ENCODE measurements around the gene FCHO1. TPM values are rescaled to one million over a fixed set of nuclear protein-coding genes. Genes with fewer than 3 reads are reported as not detected.

Gene FCHO1
- total RNA-seq, 4 donors from 2014 or later: 2.3 to 41.3 (median 5.3) TPM

DNA sequence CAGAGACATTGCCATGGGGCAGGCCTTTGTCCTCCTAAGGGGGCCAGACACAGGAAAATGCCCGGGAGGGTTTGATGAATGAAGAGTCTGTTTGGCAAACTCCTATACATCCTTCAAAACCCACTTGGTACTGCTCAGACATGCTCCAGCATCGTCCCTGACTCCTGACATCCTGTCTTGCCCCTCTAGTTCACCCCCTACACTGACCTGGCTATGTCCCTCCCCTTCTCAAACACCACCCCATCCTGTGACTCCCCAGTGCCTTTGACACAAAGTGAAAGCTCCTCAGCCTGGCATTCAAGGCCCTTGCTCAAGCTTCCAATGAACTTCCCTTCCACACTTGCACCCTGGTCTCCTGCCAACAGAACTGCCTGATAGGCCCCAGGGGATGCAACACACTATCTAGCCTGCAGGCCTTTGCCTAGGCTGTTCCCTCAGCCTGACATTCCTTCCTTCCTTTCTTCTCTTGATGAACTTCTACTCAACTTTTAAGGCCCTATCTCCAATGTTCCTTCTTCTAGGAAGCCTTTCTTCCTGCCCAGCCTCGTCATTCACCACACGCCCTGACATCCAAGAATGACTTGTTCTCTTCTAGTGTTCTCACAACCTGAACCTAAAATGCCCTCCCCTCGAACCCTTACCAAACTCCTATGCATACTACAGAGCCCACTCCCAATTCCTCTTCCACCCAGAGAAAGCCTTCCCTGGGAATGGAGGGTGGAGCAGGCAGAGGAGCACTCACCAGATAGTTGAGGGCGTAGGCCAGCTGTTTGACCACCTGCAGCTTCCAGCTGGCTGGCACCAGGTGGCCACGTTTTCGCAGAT is 84.1 kb downstream of the FCHO1 start:
- peaks cover 0 to 7% (median 0%) of the 10 kb centered on the region in 4 donors for H3K4me1 ChIP-seq
- TF ChIP-seq, protein P1, sequence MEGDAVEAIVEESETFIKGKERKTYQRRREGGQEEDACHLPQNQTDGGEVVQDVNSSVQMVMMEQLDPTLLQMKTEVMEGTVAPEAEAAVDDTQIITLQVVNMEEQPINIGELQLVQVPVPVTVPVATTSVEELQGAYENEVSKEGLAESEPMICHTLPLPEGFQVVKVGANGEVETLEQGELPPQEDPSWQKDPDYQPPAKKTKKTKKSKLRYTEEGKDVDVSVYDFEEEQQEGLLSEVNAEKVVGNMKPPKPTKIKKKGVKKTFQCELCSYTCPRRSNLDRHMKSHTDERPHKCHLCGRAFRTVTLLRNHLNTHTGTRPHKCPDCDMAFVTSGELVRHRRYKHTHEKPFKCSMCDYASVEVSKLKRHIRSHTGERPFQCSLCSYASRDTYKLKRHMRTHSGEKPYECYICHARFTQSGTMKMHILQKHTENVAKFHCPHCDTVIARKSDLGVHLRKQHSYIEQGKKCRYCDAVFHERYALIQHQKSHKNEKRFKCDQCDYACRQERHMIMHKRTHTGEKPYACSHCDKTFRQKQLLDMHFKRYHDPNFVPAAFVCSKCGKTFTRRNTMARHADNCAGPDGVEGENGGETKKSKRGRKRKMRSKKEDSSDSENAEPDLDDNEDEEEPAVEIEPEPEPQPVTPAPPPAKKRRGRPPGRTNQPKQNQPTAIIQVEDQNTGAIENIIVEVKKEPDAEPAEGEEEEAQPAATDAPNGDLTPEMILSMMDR (IDR thresholded peaks at IDR 0.05): no peak
- TF ChIP-seq POLR2A (IDR thresholded peaks at IDR 0.05): no peak
- no peak for DNase-seq
- H3K4me3 ChIP-seq: no peak overlapping the region
- H3K27ac ChIP-seq: no peak overlapping the region
- H3K9me3 ChIP-seq: no peaks in the 10 kb centered on the region
- H3K36me3 ChIP-seq: peaks cover 0 to 5% (median 0%) of the 10 kb centered on the region in 3 donors
- no peaks in the 10 kb centered on the region for H3K27me3 ChIP-seq

DNA sequence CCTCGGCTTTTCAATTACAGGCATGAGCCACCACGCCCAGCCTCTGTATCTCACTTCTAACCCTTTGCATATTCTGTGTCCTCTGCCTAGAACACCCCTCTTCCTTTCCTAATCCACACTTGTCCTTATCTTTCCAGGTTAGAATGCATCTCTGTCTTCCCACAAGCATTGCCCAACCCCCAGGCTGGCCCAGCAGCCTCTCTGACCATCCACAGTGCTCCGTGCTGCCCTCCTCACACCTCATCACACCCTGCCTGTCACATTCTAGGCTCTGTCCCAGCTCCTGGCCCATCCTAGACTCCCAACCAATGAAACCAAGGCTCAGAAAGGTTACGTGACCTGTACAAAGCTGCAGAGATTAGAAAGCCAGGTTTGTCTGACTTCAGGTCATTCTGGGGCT is 85.3 kb downstream of the FCHO1 start:
- H3K4me1 ChIP-seq: peaks cover 0 to 3% (median 0%) of the 10 kb centered on the region in 4 donors
- H3K9me3 ChIP-seq: no peaks in the 10 kb centered on the region
- no peak overlapping the region for H3K27ac ChIP-seq
- H3K36me3 ChIP-seq: peaks cover 0 to 5% (median 0%) of the 10 kb centered on the region in 3 donors
- H3K4me3 ChIP-seq: no peak overlapping the region
- H3K27me3 ChIP-seq: no peaks in the 10 kb centered on the region
- no peak for DNase-seq
- TF ChIP-seq, protein P1 (IDR thresholded peaks at IDR 0.05): no peak

DNA sequence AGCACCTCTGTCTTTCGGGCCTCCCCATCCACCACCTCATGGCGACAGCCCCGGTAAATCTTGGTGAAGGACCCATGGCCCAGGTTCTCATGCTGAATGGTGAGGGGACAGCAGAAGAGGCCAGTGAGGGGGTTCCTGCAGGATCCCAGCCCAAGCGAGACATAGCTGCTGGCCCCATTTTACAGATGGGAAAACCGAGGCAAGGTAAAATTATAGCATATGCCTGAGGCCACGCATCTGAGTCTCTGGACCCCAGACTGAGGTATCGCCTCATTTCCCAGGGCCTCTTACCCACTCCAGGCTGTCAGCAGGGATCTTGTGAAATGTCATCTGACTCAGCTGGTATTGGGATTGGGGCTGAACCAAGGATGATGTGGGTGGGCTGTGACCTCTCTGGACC is 86.7 kb downstream of the FCHO1 start:
- Histone ChIP-seq H3K27me3 (no peaks in the 10 kb centered on the region), H3K4me3 (no peak overlapping the region), H3K36me3 (peaks cover 0 to 5% (median 0%) of the 10 kb centered on the region in 3 donors), H3K27ac (no peak overlapping the region), H3K9me3 (no peaks in the 10 kb centered on the region), H3K4me1 (peaks cover 0 to 13% (median 0%) of the 10 kb centered on the region in 4 donors)
- no peak for DNase-seq
- TF ChIP-seq POLR2A (IDR thresholded peaks at IDR 0.05): no peak
- TF ChIP-seq, protein P1 (IDR thresholded peaks at IDR 0.05): no peak

Other genes starting within 250 kb of the FCHO1 start
- gene PGLS, start 239.8 kb upstream of the FCHO1 start, total RNA-seq: 100 to 1,000 TPM in 2 of 4 donors, 10 to 100 TPM in 2; 79.2 to 117 (median 104) TPM
- 10 to 100 TPM; 24.7 to 79.2 (median 48.9) TPM for gene COLGALT1, start 195.8 kb upstream of the FCHO1 start, total RNA-seq
- gene UNC13A, start 63.1 kb upstream of the FCHO1 start, total RNA-seq: under 1 TPM; 0.38 to 0.83 (median 0.62) TPM
- 10 to 100 TPM; 23.9 to 71.8 (median 48.7) TPM for gene MAP1S, start 32.0 kb upstream of the FCHO1 start, total RNA-seq
- 100 to 1,000 TPM in 3 of 4 donors, 10 to 100 TPM in 1; 13.2 to 154 (median 127) TPM for gene B3GNT3, start 43.7 kb downstream of the FCHO1 start, total RNA-seq
- not detected for gene INSL3, start 70.0 kb downstream of the FCHO1 start, total RNA-seq
- gene JAK3, start 96.5 kb downstream of the FCHO1 start, total RNA-seq: 10 to 100 TPM in 1 of 4 donors, 1 to 10 TPM in 3; 4.0 to 32.2 (median 5.4) TPM
- gene RPL18A, start 108.4 kb downstream of the FCHO1 start, total RNA-seq: 100 to 1,000 TPM; 456 to 824 (median 599) TPM
- not detected for gene SLC5A5, start 120.5 kb downstream of the FCHO1 start, total RNA-seq
- gene CCDC124, start 181.5 kb downstream of the FCHO1 start, total RNA-seq: 10 to 100 TPM; 18.9 to 33.0 (median 24.4) TPM
- not detected for gene KCNN1, start 215.6 kb downstream of the FCHO1 start, total RNA-seq

Data from Peyer's patch (tissue), 4 donors.